Panc1 (cell line): ENCODE results near the gene MBLAC2. TPM values are rescaled to one million over a fixed set of nuclear protein-coding genes. Genes with fewer than 3 reads are reported as not detected.
A peak's percentile ranks its signal among the peaks of the same experiment; 100 is the strongest.

Experiments used
- ATAC-seq: fragments of 200-7000 bp; cut with Tn5 transposase; 2 replicates; pipeline ENCODE4 v1.9.1; 2020; ENCODE audit warnings: mild to moderate bottlenecking, moderate library complexity
- BruUV-seq: library from RNA; stranded (reverse); fragments of 400-500 nt; replicated peaks from 2 replicates; lab custom pipeline; 2021; lab: Mats Ljungman, UMichigan
- CTCF ChIA-PET: fragments of 300-600 bp; sonication (Branson Sonifier 250); formaldehyde crosslinking; loops from one replicate; lab custom pipeline; 2022; ENCODE audit warnings: antibody characterized with exemption; lab: Charles Lee
- POLR2A ChIA-PET: fragments of 300-600 bp; sonication (Branson Sonifier 250); formaldehyde crosslinking; loops from one replicate; lab custom pipeline; 2022; ENCODE audit warnings: antibody characterized with exemption; lab: Charles Lee
- DNase-seq: peaks from one replicate; pipeline ENCODE4 v3.0.0-alpha.2; 2010; ENCODE audit warnings: low read depth, low spot score
- H3K27ac ChIP-seq: 2 replicates; pipeline ENCODE4 v1.5.1; 2011; ENCODE audit warnings: mild to moderate bottlenecking, low read length, inconsistent platforms
- H3K27me3 ChIP-seq: fragments of 200-500 bp; sonication (Bioruptor generic); 2 replicates; pipeline ENCODE4 v1.6.0; 2014; ENCODE audit warnings: low read length, inconsistent platforms; ENCODE audit not compliant: control insufficient read depth, insufficient read depth
- H3K36me3 ChIP-seq: fragments of 200-500 bp; sonication (Bioruptor generic); 2 replicates; pipeline ENCODE4 v1.5.1; 2014; ENCODE audit warnings: inconsistent platforms, mild to moderate bottlenecking, low read length, moderate library complexity; ENCODE audit not compliant: control insufficient read depth, insufficient read depth
- H3K4me1 ChIP-seq: 2 replicates; pipeline ENCODE4 v1.5.1; 2011; ENCODE audit warnings: inconsistent platforms, mild to moderate bottlenecking, low read length, moderate library complexity; ENCODE audit not compliant: control insufficient read depth, insufficient read depth
- H3K4me3 ChIP-seq, 2 experiments: 2 replicates each; pipeline ENCODE4 v1.5.1; 2011 to 2012; ENCODE audit warnings: low read depth in 2 of 2, low read length in 2 of 2, mild to moderate bottlenecking in 2 of 2, inconsistent platforms in 1 of 2, moderate library complexity in 1 of 2
- H3K9me3 ChIP-seq: fragments of 200-500 bp; sonication (Bioruptor generic); 2 replicates; pipeline ENCODE4 v1.5.1; 2014; ENCODE audit warnings: low read depth, mild to moderate bottlenecking, inconsistent platforms, low read length, moderate library complexity; ENCODE audit not compliant: control insufficient read depth, insufficient read depth
- CTCF ChIP-seq: fragments of 450-650 bp; IDR thresholded peaks from 2 replicates; pipeline ENCODE4 v1.5.1; 2017; ENCODE audit warnings: mild to moderate bottlenecking
- POLR2AphosphoS5 ChIP-seq: IDR thresholded peaks from 2 replicates; pipeline ENCODE4 v1.6.1; 2012; ENCODE audit warnings: mild to moderate bottlenecking, low read depth, low read length, moderate library complexity
- REST ChIP-seq, 2 experiments: IDR thresholded peaks; 2 replicates each; pipeline ENCODE4 v1.6.1; 2011 to 2012; ENCODE audit warnings: low read depth in 2 of 2, control low read depth in 1 of 2, low read length in 1 of 2, mild to moderate bottlenecking in 1 of 2, moderate library complexity in 1 of 2; ENCODE audit not compliant: insufficient read depth in 1 of 2
- SIN3A ChIP-seq: IDR thresholded peaks from 2 replicates; pipeline ENCODE4 v1.6.1; 2012; ENCODE audit warnings: low read depth, mild to moderate bottlenecking, low read length, moderate library complexity, borderline replicate concordance; ENCODE audit not compliant: insufficient read depth
- TCF7L2 ChIP-seq: IDR thresholded peaks from 2 replicates; pipeline ENCODE4 v1.6.1; 2011; ENCODE audit warnings: mild to moderate bottlenecking, low read depth, low read length, inconsistent platforms
- in situ Hi-C: cut with HindIII; loops from 2 replicates; pipeline ENCODE4 v1.10.0; 2016; ENCODE audit warnings: low sequenced_read_pairs, low pct_unique_long_range_greater_than_20kb
- intact Hi-C: fragments of 100-400 bp; cut with micrococcal nuclease; formaldehyde crosslinking; loops from one replicate; pipeline ENCODE4 v1.10.0; 2022; ENCODE audit not compliant: unreplicated experiment
- total RNA-seq: library from RNA; stranded (reverse); gene quantifications from one replicate; pipeline ENCODE4 v1.2.1, GENCODE V29; 2021; ENCODE audit not compliant: unreplicated experiment

MBLAC2 gene
- total RNA-seq, 1 experiment from 2014 or later: 5.9 TPM

GRCh38 chr5:90473396-90474234, 956 bp downstream of the MBLAC2 start:
- Histone ChIP-seq H3K4me3 (peak overlapping the region; percentile 86 to 89), H3K9me3 (no peaks in the 10 kb centered on the region), H3K36me3 (no peaks in the 10 kb centered on the region; the same call in 1 of the 2 replicates), H3K27me3 (no peaks in the 10 kb centered on the region), H3K27ac (peak overlapping the region; percentile 84), H3K4me1 (peaks cover 19% of the 10 kb centered on the region)
- intact Hi-C loops: no loop called here
- POLR2A ChIA-PET: no interaction called here
- CTCF ChIA-PET: no interaction called here
- DNase-seq (no peak), ATAC-seq (peak; percentile 47)
- in situ Hi-C loops: no loop called here
- BruUV-seq: no TSS peak
- TF ChIP-seq REST (IDR thresholded peaks at IDR 0.05; ENCODE audit: insufficient read depth in 1 of 2, low read depth in 2 of 2, low read length in 1 of 2): no peak
- no peak for TF ChIP-seq SIN3A
- TF ChIP-seq CTCF: no peak
- TF ChIP-seq POLR2AphosphoS5: no peak
- no peak for TF ChIP-seq TCF7L2

- in situ Hi-C loops: no loop called here
- Histone ChIP-seq H3K27me3 (no peaks in the 10 kb centered on the region), H3K9me3 (no peaks in the 10 kb centered on the region), H3K4me3 (peak overlapping the region; percentile 86 to 89), H3K4me1 (peaks cover 19% of the 10 kb centered on the region), H3K36me3 (no peaks in the 10 kb centered on the region; the same call in 1 of the 2 replicates), H3K27ac (peak overlapping the region; percentile 84)
- POLR2A ChIA-PET: no interaction called here
- CTCF ChIA-PET: no interaction called here
- intact Hi-C loops: no loop called here
- no peak for ATAC-seq
- TF ChIP-seq SIN3A (no peak), POLR2AphosphoS5 (no peak), REST (IDR thresholded peaks at IDR 0.05; ENCODE audit: insufficient read depth in 1 of 2, low read depth in 2 of 2, low read length in 1 of 2) (no peak), CTCF (no peak), TCF7L2 (no peak)
- TSS peak; percentile 58 for BruUV-seq
- no peak for DNase-seq
Measured at GRCh38 chr5:90472783-90473395, 1.7 kb downstream of the MBLAC2 start.
